ENCODE results near the gene BPIFB3.

Gene BPIFB3

DNA sequence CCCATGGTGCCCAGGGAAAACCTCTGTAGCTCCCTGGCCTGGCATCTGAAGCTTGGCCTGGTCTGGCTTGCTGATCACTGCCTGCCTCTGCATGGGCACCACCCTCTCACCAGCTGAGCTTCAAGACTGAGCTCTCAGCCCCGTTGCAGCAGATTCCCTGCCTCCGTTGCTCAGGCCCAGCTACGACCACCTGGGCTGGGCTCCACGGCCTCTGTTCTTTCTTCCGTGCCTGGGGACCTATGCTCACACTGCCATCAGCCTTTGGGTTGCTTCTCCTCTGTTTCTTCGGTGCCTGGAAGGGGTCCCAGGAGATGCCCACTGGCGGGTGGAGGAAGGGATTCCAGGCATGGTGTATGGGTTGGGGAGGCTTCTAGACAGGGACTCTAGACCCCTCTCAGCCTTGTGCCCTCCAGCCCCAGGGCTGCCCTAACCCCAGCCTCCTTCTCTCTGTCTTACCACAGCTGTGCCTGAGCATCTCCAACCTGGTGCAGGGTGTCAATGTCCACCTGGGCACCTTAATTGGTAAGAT lies 37.1 kb upstream of the BPIFB3 start:
- DNase-seq = no peak

DNA sequence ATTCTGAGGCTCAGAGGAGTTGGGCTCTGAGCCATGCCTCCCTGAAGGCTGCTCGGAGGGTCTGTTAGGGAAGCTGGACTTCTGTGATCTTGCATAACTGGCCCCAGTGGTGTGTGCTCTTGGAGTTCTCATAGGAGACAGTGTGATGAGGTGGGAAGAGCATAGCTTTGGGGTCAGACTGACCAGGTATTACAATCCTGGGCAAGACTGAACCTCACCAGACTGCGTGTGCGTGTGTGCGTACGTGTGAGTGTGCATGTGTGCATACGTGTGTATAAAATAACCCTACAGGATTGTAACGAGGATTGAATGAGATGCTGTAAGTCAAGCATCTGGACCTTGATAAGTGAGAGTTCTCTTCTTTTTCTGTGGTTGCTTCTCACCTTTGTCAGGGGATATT lies 36.2 kb upstream of the BPIFB3 start:
- DNase-seq = no peak

DNA sequence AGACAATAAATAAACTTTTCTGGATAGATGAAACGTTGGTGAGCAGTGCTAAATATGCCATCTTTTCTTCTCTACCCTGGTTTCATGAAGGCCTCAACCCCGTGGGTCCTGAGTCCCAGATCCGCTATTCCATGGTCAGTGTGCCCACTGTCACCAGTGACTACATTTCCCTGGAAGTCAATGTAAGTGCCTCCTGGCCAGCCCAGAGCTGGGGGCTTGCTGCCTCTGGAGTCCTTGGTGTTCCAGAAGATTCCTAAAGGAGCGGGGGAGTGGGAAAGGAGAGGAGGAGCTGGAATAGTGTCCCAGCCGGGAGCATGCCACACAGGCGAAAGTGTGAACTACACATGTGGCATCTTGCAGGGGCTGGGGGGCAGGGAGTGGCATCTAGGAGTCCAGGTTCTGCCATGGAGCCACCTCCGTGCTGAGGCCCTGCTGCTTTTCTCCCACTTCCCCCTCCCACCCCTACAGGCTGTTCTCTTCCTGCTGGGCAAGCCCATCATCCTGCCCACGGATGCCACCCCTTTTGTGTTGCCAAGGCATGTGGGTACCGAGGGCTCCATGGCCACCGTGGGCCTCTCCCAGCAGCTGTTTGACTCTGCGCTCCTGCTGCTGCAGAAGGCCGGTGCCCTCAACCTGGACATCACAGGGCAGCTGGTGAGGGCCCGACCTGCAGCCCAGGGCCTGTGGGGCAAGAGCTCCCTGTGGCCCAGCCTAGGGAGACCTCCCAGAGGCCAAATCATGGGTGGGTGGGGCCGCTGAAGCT lies 35.4 kb upstream of the BPIFB3 start:
- no peak for DNase-seq

DNA sequence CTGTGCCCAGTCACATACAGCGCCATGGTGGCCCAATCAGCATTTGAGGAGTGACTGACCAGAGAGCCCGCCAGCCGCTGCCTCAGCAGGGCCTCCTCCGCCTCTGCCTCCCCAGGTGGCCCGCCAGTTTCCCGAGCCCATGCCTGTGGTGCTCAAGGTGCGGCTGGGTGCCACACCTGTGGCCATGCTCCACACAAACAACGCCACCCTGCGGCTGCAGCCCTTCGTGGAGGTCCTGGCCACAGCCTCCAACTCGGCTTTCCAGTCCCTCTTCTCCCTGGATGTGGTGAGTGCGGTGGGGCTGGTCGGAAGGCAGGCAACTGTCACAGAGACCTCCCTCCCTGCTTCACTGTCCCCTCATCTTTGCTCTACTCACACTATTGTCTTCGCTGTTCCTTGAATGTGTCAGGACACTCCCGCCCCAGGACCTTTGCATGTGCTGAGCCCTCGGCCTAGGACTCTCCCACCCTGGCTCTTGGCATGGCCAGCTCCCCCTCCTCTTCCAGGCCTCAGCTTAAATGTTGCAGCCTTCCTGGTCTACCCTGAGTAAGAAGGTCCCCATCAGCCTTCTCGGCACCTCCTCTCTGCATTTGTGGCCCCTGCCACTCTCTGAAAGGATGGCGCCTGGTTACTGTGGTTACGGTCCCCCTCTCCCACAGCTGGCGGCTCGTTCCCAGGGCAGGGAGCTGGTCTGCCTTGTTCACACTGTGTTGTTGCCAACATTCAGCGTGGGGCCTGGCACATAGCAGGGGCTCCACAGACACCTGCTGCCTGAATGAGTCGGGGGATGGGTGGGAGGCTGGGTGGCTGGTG lies 34.0 kb upstream of the BPIFB3 start:
- DNase-seq = no peak

DNA sequence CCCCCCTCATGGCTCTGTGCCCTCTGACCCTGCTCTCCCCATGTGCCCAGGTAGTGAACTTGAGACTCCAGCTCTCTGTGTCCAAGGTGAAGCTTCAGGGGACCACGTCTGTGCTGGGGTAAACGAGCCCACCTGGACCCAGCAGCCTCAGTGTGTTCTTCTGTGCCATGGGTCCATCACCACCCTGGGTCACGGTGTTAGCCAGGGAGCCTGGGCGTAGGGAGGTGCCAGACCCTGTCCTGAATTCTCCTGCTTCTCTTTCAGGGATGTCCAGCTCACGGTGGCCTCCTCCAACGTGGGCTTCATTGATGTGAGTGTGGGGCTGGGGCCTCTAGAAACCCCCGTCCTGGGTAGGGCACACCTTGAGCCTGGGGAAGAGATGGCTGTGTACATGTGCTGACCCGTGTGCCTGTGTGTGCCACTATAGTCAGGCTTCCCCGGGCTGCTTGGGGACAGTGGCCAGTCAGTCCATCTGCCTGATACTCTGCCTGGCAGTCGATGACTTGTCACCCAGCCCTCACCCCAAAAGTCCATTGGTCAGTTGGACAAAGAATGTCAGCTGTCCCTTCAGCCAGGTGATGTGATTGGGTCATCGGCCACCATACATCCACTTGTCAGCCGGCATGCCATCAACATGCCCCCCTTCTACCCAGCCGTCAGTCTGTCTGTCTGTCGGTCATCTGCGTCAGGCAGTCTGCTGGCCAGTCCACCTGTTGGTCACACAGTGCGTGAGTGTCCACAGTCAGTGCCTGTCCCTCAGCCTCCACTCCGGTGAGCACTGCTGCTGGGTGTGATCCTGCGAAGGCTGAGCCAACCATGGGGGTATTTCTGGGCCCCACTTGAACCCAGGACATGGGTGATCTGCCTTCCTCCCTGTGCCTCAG lies 33.2 kb upstream of the BPIFB3 start:
- no peak for DNase-seq

DNA sequence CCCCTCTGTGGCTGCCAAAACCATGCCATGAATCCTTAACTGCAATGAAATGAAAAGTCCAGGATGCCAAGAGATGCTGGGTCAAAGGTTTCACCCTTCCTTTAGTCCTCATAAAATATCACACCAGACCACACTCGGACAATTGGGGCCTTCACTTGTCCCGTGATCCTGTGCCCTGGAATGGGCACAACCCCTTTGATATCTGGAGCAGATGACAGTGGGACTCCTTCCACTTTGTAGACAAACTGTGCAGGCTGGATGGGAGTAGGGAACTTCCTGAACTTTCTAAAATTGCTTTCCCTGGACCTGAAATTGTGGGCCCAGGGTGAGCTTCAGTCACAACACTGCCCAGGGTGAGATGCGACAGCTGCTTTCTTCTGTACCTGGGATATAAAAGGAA lies 31.8 kb upstream of the BPIFB3 start:
- no peak for DNase-seq

DNA sequence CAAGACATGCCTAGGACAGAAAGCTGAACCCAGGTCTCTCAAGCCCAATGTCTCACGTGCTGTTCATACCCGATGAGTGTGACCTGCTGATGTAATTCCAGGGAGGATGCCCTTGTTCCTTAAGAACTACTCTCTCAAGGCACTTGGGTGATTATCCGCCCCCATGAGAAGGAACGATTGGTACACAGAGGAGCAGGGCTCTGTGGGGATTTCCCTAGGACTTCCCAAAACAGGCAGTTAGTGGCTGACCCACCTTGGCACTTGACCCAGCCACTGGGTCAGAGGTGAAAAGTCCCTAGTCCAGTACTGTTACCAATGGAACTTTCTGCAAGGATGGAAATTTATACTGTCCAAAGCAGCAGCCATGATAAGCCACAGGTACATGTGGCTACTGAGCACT lies 31.4 kb upstream of the BPIFB3 start:
- DNase-seq = no peak

DNA sequence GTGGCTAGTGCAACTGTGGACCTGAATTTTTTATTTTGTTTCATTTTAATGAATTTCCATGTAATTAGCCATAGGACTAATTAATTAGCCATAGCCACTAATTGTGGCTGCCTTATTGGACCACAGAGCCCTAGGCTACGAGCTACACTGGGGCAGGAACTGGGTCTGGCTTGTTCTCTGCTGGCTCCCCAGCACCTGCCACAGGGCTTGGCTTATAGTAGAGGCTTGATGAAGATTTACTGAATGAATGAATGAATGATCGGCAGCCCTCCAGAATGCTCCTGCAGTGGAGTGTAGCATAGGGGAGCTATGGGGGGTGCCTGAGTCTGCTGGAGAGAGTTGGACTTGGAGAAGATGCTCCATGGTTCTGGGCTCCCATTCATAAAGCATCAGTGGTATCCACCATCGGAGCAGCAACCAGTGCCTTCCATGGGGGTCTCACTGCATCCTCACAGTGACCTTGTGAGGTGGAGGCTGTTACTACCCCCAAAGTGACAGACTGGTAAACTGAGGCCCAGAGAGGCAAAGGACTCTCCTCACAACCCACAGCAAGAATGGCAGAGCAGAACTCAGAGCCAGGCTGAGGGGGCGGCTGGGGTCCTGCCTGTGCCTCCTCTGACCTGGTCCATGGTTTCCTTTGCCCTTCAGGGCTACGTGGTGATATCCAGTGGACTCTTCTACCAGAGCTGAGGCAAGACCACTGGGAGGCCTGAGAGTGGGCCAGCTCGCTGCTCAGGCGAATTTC lies 30.8 kb upstream of the BPIFB3 start:
- no peak for DNase-seq

DNA sequence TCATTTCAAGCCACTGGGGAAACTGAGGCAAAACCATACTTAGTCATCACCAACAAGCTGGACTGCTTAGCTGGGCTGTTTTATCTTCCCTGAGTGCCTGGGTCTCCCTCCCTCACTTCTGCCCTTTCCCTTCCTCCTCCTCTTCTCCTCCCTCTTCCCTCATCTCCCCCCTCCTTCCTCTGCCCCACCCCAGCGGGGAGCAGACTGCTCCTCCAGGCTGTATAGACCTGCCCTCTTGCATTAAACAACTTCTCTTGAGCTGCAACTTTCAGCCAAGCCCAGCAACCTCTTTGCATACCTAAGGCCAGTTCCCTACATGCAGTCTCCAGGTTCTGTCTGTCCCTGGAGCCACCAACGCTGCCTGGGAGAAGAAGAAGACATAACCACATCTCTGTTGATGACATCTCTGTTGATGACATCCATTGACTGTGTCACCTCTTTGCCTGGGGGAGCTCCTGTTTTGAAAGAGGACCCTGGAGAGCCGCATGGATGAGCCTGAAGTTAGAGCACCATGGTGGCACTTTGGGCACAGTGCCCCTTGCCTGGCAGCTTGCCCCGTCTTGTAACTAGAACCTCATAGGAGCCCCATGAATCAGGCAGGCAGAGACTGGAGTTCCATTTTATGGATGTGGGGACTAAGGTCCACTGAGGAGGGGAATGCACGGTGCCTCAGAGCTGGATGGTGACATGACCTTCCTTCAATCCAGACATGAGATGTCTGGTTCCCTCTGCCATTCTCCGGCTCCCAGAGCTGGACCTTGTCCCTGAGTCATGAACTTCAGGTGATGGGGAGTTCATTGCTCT lies 30.1 kb upstream of the BPIFB3 start:
- DNase-seq = no peak

DNA sequence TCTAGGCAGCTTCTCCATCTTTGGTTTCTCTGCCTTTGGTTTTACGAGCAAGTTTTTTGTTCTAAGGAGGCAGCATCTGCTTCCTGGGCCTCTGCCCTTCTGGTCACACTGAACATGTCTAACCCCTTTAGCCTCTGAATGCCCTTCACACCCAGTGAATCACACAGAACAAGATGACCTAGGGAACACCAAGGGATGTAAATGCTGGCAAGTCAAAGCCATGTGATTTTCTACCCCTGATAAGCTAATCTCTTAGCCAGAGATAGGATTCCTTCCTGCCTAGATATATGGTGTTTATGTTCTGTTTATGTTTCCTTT lies 29.5 kb upstream of the BPIFB3 start:
- DNase-seq = no peak

DNA sequence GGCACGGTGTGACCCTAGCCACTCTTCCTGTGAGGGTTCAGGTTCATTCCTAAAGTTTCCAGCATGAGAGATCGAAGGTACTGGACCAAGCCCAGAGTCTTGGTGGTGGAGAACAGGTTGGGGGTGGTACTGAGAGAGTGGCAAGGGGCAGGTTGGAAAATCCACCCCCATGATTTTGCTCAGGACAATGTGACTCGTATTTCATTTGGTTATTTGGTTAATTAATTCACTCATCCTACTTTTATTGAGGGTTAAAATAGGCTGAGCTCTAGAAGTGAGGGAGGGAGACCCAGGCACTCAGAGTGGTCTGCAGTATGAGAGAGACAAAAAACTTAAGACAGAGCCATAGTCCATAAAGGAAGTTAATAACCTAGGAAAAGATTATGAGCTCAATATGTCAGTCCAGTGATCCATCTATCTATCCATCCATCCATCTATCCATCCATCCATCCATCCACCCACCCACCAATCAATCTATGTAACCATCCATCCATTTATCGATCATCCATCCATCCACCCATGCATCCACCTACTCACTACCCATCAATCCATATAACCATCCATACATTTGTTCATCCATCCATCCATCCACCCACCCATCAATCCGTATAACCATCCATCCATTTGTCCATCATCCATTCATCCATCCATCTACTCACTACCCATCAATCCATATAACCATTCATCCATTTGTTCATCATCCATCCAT lies 28.9 kb upstream of the BPIFB3 start:
- DNase-seq = no peak

DNA sequence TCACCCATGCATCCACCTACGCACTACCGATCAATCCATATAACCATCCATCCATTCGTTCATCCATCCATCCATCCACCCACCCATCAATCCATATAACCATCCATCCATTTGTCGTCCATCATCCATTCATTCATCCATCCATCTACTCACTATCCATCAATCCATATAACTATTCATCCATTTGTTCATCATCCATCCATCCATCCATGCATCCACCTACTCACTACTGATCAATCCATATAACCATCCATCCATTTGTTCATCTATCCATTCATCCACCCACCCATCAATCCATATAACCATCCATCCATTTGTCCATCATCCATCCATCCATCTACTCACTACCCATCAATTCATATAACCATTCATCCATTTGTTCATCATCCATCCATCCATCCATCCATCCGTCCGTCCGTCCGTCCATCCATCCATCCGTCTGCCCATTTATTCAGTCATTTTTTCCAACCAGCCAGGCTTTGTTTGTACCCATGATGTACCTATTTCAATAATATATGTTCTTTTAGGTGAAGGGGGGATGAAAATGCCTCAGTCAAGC lies 28.3 kb upstream of the BPIFB3 start:
- DNase-seq = no peak

DNA sequence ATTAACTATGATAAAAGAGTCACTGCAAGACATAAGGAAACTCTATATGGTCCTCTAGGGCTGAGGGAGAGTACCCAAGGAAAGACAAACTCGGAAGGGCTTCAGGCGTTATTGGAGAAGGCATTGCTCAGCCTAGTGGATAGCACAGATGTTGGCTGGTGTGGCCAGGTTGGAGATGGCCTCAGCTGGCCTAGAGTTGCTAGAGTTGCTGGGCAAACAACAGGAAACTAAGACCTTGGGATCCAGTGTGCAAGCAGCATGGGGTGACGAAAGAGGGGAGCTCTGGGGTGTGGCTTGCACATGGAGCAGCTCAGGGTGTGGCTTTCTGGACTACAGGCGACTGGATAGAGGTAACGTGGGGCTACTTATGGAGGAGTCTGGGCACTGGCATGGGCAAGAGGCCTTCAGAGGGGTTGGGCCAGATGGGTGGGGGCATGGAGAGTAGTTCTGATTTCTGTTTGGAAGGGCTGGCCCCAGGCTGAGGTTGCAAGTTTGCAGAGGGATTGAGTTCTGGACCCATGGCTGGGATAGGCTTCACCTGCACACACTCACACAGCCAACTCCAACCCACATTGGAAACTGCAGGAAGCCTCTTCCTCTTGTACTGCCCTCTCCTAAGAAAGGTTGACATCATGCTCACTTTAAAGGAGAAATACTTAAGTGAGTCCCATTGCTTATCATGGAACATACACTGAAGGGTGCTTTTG lies 27.5 kb upstream of the BPIFB3 start:
- DNase-seq = no peak

DNA sequence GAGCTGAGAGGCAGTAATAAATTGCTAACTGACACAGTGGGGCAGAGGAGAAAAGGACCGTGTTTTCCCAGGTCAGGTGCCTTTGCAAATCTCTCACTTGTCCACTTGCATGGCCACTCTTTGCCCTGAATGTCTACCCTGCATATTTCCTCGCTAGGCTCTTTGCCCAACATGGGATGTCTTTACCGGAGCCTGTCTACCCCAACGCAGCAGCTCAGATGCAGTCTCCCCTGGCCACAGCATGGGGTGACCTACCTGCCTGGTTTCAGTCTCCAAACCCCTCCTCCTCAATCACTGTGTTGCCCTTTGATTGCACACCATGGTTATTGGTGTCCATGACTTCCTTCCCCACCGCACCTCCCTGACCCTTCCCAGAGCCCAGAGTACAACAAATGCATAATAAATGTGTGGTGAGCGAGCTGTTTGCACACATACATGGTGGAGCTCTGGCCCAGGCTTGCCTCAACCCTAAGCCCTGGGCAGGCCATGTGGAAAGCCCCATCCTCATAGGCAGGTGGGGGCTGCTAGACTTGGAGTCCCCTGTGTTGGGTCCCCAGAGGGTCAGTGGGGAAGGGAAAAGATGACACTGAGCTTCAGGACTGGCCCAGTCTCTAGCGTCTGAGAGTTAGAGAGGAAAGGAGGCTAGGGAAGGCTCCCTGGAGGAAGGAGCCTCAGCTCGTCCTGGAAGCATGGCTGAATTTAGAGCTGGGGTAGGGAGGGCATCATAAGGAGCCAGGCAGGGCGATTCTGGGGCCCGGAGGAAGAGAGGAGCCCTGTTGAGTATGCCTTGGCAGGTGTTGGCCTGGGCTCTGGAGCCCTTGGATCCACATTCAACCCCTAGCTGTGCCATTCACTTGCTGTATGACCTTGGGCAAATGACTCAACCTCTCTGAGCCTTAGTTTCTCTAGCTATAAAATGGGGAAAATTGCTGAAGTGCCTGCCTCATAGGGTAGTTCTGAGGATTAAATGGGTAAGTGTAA lies 26.6 kb upstream of the BPIFB3 start:
- DNase-seq = no peak

DNA sequence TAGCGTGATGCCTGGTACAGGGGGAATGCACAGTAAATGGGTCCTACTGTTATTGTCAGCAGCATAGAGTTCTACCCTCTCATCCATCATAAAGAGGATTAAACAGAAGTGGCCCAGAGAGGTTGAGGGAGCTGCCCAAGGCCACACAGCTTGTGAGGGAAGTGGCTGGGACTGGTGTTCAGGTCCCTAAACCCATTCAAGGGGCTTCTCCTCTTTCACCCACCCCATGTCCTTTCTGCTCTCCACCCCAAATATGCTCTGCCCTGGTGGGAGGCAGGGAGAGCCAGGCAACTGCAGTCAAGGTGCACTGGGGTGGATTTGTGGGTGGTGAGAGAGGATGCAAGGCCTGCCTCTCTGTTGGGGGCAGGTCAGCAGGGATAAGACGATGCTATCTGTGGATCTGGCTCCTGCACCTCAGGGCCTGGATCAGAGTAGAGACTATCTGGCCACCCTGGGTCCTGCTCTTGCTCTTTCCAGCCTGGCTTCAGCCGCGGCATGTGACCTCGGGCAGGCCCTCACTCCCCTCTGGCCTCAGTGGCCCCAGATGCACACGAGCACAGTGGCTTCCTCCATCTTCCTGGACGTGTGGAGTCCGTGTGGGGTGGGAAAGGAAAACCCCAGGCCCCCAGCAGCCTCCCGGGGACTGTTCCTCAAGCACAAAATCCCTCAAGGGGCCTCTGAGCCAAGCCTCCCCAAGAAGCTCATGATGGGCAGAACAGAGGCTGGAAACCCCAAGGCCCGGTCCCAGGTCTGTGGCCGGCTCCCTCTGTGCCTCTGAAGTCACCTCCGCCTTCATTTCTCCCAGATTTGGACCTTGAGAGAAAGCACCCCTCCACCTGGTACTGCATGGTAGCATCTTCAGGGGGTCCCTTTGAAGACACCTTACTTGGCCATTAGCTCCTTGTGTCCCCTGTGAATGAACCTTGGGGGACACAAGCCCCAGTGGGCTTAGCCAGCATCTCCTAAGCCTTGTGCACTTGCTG lies 25.6 kb upstream of the BPIFB3 start:
- no peak for DNase-seq

DNA sequence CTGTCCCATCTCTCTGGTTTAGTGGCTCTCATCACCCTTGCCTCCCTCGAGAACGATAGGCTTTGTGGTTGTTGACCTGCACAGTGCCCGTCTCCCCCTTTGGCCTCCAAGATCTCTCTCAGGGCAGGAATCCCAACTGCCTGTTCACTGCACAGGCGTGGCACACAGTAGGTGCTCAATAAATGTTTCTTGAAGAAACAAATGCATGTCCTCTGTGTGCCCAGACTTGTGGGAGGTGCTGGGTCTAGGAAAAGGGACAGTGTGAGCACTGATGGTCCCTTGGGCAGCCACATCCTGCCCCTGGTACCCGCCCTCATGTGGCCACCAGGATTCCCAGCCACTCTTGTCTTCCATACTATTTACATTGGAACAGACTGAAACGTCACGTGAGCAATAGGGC lies 24.8 kb upstream of the BPIFB3 start:
- DNase-seq = no peak

DNA sequence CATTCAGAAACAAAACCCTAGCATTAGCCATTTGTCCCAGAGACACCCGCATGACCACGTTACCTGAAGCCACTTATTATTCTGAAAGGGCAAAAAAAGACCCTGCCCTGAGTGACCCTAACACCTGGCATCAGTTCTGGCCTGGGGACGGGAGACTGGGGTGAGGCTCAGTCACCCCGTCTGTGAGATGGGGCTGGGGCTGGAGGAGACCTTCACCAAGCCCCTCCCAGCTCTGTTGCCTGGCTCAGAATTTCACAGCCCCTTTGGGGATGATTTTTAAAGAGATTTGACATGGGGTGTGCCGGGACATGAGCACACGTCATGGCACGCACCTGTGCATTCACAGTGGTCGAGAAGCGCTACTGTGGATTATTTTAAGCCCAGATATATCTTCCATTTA lies 23.6 kb upstream of the BPIFB3 start:
- no peak for DNase-seq

DNA sequence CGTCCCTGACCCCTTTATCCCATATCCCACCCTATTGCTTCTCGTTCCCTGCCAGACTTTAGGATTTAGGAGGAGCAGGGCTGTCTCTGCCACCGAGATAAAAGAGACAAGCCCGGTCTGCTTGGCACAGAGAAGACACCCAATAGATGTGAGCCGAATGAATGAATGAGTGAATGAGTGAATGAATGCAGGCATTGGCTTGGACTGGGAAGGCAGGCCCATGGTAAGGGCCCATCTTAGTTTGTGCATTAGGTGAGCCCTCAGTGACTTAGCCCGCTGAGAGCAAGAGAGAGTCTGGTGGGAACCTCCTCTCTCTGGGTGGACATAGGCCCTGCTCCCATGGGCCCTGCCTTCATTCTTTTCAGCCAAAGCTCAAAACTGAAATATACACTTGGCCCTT lies 23.1 kb upstream of the BPIFB3 start:
- no peak for DNase-seq

All from NCI-H1417 treated with DMSO at 0.1 percent for 48 hours (cell line).